SK-N-SH (cell line): ENCODE data around the gene NFIA. TPM values are rescaled to one million over a fixed set of nuclear protein-coding genes. Genes with fewer than 3 reads are reported as not detected.

Source experiments
- CTCF ChIA-PET: fragments of 300-600, 350-600 bp; formaldehyde crosslinking; extraction: SDS; loops from one replicate; lab custom pipeline; 2021; lab: Yijun Ruan, JAX
- POLR2A ChIA-PET: fragments of 350-600 bp; sonication (Branson Sonifier 250); formaldehyde crosslinking; extraction: SDS; loops from one replicate; lab custom pipeline; 2020; ENCODE audit warnings: antibody characterized with exemption, inconsistent platforms; lab: Yijun Ruan, JAX
- DNase-seq: peaks from one replicate; pipeline ENCODE4 v3.0.0; 2012
- H2AFZ ChIP-seq: fragments of 200-600 bp; sonication (generic); 2 replicates; pipeline ENCODE4 v1.8.1; 2016; ENCODE audit warnings: antibody characterized with exemption, mild to moderate bottlenecking, low read depth
- H3F3A ChIP-seq: fragments of 200-600 bp; sonication (generic); replicated peaks from 2 replicates; pipeline ENCODE3; 2016; ENCODE audit warnings: antibody characterized with exemption, mild to moderate bottlenecking; ENCODE audit not compliant: insufficient read depth
- H3K27ac ChIP-seq, 2 experiments: fragments of 200-500 bp in 1 of 2; fragments of 200-600 bp in 1 of 2; sonication (Bioruptor generic) in 1 of 2; sonication (generic), shearing (Covaris generic) in 1 of 2; 2 replicates each; pipeline versions ENCODE4 v1.5.1 to v1.6.1; 2014 to 2016; ENCODE audit warnings: low read depth in 2 of 2, inconsistent platforms in 1 of 2, low read length in 1 of 2, mild to moderate bottlenecking in 1 of 2, mixed read lengths in 1 of 2
- H3K27me3 ChIP-seq: fragments of 200-600 bp; sonication (generic), shearing (Covaris generic); 2 replicates; pipeline ENCODE4 v1.6.1; 2016; ENCODE audit warnings: mixed run types; ENCODE audit not compliant: insufficient read depth
- H3K36me3 ChIP-seq, 2 experiments: fragments of 200-500 bp in 1 of 2; fragments of 200-600 bp in 1 of 2; sonication (Bioruptor generic) in 1 of 2; sonication (generic) in 1 of 2; replicated peaks in 1 of 2; 2 replicates each; pipeline versions ENCODE3 to v1.5.1; 2014 to 2016; ENCODE audit warnings: low read length in 1 of 2, mild to moderate bottlenecking in 1 of 2; ENCODE audit not compliant: insufficient read depth in 2 of 2, control insufficient read depth in 1 of 2
- H3K4me1 ChIP-seq, 2 experiments: fragments of 200-500 bp in 1 of 2; fragments of 200-600 bp in 1 of 2; sonication (Bioruptor generic) in 1 of 2; sonication (generic), shearing (Covaris generic) in 1 of 2; 2 replicates each; pipeline versions ENCODE4 v1.5.1 to v1.6.1; 2014 to 2016; ENCODE audit warnings: low read depth in 1 of 2, low read length in 1 of 2, mixed run types in 1 of 2; ENCODE audit not compliant: insufficient read depth in 2 of 2, control insufficient read depth in 1 of 2
- H3K4me2 ChIP-seq: fragments of 200-600 bp; sonication (generic), shearing (Covaris generic); 2 replicates; pipeline ENCODE4 v1.6.1; 2017; ENCODE audit warnings: mixed run types
- H3K4me3 ChIP-seq, 2 experiments: fragments of 200-500 bp in 1 of 2; fragments of 200-600 bp in 1 of 2; sonication (Bioruptor generic) in 1 of 2; sonication (generic), shearing (Covaris generic) in 1 of 2; 2 replicates each; pipeline versions ENCODE4 v1.5.1 to v1.8.1; 2014 to 2016; ENCODE audit warnings: low read depth in 2 of 2, inconsistent platforms in 1 of 2, low read length in 1 of 2, mild to moderate bottlenecking in 1 of 2, mixed read lengths in 1 of 2, moderate library complexity in 1 of 2
- H3K79me2 ChIP-seq: fragments of 200-600 bp; sonication (generic); 2 replicates; pipeline ENCODE4 v1.8.1; 2017; ENCODE audit warnings: mild to moderate bottlenecking; ENCODE audit not compliant: insufficient read depth
- H3K9ac ChIP-seq: fragments of 200-600 bp; sonication (generic); 2 replicates; pipeline ENCODE4 v1.6.1; 2017; ENCODE audit warnings: mixed run types
- H3K9me2 ChIP-seq: fragments of 200-600 bp; sonication (generic); 2 replicates; pipeline ENCODE4 v1.6.1; 2017; ENCODE audit warnings: mixed run types
- H3K9me3 ChIP-seq: fragments of 200-600 bp; sonication (generic); 2 replicates; pipeline ENCODE4 v1.6.1; 2017; ENCODE audit warnings: mixed run types, mild to moderate bottlenecking, moderate library complexity
- H4K20me1 ChIP-seq: fragments of 200-600 bp; sonication (generic); 2 replicates; pipeline ENCODE4 v1.6.1; 2017; ENCODE audit warnings: mild to moderate bottlenecking, mixed run types; ENCODE audit not compliant: insufficient read depth
- EP300 ChIP-seq, 2 experiments: IDR thresholded peaks; 2 replicates each; pipeline versions ENCODE4 v1.4.0 to v1.6.1; 2012; ENCODE audit warnings: borderline replicate concordance in 1 of 2, low read depth in 1 of 2, low read length in 1 of 2
- GATA2 ChIP-seq: sonication (generic); formaldehyde crosslinking; IDR thresholded peaks from 2 replicates; pipeline ENCODE4 v1.5.0; 2020; ENCODE audit warnings: mild to moderate bottlenecking, missing genetic modification reagents
- JUND ChIP-seq: IDR thresholded peaks from 2 replicates; pipeline ENCODE4 v1.4.0; 2012
- NFIC ChIP-seq: IDR thresholded peaks from 2 replicates; pipeline ENCODE4 v1.4.0; 2012; ENCODE audit warnings: borderline replicate concordance
- NRF1 ChIP-seq: IDR thresholded peaks from 2 replicates; pipeline ENCODE4 v1.6.1; 2012; ENCODE audit warnings: low read depth, mild to moderate bottlenecking, low read length
- RCOR1 ChIP-seq: fragments of 150-350 bp; IDR thresholded peaks from 2 replicates; pipeline ENCODE4 v1.6.1; 2017; ENCODE audit warnings: antibody characterized with exemption, low read length
- REST ChIP-seq: IDR thresholded peaks from 2 replicates; pipeline ENCODE4 v1.6.1; 2012; ENCODE audit warnings: mild to moderate bottlenecking, low read depth, low read length, moderate library complexity
- RFX5 ChIP-seq: IDR thresholded peaks from 2 replicates; pipeline ENCODE4 v1.6.1; 2012; ENCODE audit warnings: mild to moderate bottlenecking, improper control_type of control experiment, low read length
- SMC3 ChIP-seq: IDR thresholded peaks from 2 replicates; pipeline ENCODE4 v1.6.1; 2012; ENCODE audit warnings: low read depth, low read length, improper control_type of control experiment
- TAF1 ChIP-seq: IDR thresholded peaks from 2 replicates; pipeline ENCODE4 v1.6.1; 2012; ENCODE audit warnings: low read depth, mild to moderate bottlenecking, low read length, moderate library complexity, borderline replicate concordance
- TCF12 ChIP-seq: IDR thresholded peaks from 2 replicates; pipeline ENCODE4 v1.4.0; 2012
- YY1 ChIP-seq: IDR thresholded peaks from 2 replicates; pipeline ENCODE4 v1.4.0; 2012; ENCODE audit warnings: low read depth, mild to moderate bottlenecking
- WGBS: methylation state at CpG from one replicate; pipeline ENCODE4 v1.1.6; 2017; ENCODE audit warnings: low lambda C conversion rate; 5-methylcytosine and 5-hydroxymethylcytosine counted together
- polyA plus RNA-seq, 3 experiments: library from polyadenylated mRNA; depleted of rRNA; stranded (reverse); fragments of >200 nt; gene quantifications; 2 replicates each; pipeline ENCODE4 v1.2.3, GENCODE V29; 2012
- TF ChIP-seq, protein P1 (sequence below): IDR thresholded peaks from 2 replicates; pipeline ENCODE4; 2012
- TF ChIP-seq, protein P2 (sequence below): IDR thresholded peaks from 2 replicates; pipeline ENCODE4 v1.4.0; 2012; ENCODE audit warnings: low read depth, borderline replicate concordance
- TF ChIP-seq, protein P3 (sequence below): fragments of 150-350 bp; IDR thresholded peaks from 2 replicates; pipeline ENCODE4 v1.6.1; 2017; ENCODE audit warnings: antibody characterized with exemption, low read length, low read depth, borderline replicate concordance

Gene NFIA
- polyA plus RNA-seq, 1 of the 3 experiments (the other 2 are of a cell fraction), result 3.3 TPM

DNA sequence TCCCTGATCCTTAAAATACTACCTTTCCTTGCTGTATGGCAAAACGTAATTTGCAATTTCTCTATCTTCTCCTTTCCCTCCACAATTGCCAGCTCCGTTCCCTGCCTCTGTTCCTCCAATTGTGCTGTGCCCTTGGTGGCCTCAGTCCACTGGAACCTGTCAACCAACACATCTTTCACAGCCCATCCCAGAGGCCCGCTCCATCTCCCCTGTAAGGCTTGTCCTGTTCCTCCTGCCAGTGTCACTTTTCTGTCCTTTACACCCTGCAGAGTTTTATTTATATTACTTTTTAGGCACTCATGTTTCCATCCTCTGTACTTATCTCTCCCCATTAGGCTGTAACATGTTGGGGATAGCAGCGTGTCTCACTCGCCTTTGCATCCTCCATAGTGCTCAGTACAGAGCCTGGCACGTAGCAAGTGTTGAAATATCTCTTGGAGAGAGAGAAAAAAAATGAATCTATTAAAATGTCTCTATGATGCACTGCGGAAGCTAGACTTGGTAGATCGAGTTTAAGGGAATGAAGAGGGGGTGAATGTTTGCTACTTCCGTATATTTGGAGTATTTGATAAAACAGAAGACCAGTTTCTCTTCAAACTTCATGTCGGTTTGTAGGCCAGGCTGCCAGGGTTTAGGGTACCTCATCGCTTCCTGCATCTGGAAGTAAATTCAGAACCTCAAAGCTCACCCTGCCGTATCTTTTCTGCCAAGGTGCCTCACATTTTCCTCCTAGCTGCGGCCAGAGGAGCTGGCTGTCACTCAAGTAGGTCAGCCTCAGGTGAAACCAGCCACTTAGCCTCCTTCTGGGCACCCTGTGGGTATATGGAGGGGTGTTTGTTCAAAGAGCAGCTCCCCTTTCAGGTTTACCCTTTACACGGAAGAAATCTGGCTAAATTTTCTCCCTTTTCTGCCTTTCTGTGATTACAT is 338.8 kb downstream of the NFIA start:
- no peak overlapping the region for H3K4me3 ChIP-seq
- H3K9me2 ChIP-seq, result no peaks in the 10 kb centered on the region
- no peaks in the 10 kb centered on the region for H3F3A ChIP-seq
- WGBS, result 93% methylated on average over 14 of the region's 14 CpGs
- no peaks in the 10 kb centered on the region for H3K27me3 ChIP-seq
- H2AFZ ChIP-seq, result no peak overlapping the region
- H3K27ac ChIP-seq, result no peak overlapping the region
- H4K20me1 ChIP-seq, result no peaks in the 10 kb centered on the region
- no peaks in the 10 kb centered on the region for H3K9me3 ChIP-seq
- DNase-seq, result no peak
- TF ChIP-seq JUND (no peak), TCF12 (no peak), GATA2 (CRISPR knock-in tag) (no peak), TAF1 (no peak), EP300 (IDR thresholded peaks at IDR 0.05; ENCODE audit: borderline replicate concordance in 1 of 2, low read depth in 1 of 2, low read length in 1 of 2) (no peak), SMC3 (no peak), YY1 (no peak), RCOR1 (no peak), REST (no peak), NRF1 (no peak), NFIC (no peak), RFX5 (no peak)
- TF ChIP-seq, protein P1, sequence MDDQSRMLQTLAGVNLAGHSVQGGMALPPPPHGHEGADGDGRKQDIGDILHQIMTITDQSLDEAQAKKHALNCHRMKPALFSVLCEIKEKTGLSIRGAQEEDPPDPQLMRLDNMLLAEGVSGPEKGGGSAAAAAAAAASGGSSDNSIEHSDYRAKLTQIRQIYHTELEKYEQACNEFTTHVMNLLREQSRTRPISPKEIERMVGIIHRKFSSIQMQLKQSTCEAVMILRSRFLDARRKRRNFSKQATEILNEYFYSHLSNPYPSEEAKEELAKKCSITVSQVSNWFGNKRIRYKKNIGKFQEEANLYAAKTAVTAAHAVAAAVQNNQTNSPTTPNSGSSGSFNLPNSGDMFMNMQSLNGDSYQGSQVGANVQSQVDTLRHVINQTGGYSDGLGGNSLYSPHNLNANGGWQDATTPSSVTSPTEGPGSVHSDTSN, result no peak
- TF ChIP-seq, protein P2, sequence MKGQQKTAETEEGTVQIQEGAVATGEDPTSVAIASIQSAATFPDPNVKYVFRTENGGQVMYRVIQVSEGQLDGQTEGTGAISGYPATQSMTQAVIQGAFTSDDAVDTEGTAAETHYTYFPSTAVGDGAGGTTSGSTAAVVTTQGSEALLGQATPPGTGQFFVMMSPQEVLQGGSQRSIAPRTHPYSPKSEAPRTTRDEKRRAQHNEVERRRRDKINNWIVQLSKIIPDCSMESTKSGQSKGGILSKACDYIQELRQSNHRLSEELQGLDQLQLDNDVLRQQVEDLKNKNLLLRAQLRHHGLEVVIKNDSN, result no peak
- TF ChIP-seq, protein P3, sequence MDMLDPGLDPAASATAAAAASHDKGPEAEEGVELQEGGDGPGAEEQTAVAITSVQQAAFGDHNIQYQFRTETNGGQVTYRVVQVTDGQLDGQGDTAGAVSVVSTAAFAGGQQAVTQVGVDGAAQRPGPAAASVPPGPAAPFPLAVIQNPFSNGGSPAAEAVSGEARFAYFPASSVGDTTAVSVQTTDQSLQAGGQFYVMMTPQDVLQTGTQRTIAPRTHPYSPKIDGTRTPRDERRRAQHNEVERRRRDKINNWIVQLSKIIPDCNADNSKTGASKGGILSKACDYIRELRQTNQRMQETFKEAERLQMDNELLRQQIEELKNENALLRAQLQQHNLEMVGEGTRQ, result no peak
- no peak overlapping the region for H3K4me2 ChIP-seq
- CTCF ChIA-PET, result interaction anchor here (1.0 to 1.1 kb wide), 2 partner anchors 9 to 12 kb away, joined by 3 to 4 read pairs; no protein-coding TSS in a partner anchor
- no peaks in the 10 kb centered on the region for H3K79me2 ChIP-seq
- H3K9ac ChIP-seq, result no peak overlapping the region
- peaks cover 0 to 2% of the 10 kb centered on the region in 2 experiments for H3K36me3 ChIP-seq
- POLR2A ChIA-PET, result no interaction called here
- peaks cover 0 to 13% of the 10 kb centered on the region in 2 experiments; a peak in 2 of 4 replicates for H3K4me1 ChIP-seq
